ENCODE measurements around the gene LALBA. TPM values are rescaled to one million over a fixed set of nuclear protein-coding genes. Genes with fewer than 3 reads are reported as not detected.

The LALBA gene
- total and polyA plus RNA-seq, 2 of the 8 experiments (the other 6 are each of a cell fraction or from before 2014, with no cell fraction given), result not detected

DNA sequence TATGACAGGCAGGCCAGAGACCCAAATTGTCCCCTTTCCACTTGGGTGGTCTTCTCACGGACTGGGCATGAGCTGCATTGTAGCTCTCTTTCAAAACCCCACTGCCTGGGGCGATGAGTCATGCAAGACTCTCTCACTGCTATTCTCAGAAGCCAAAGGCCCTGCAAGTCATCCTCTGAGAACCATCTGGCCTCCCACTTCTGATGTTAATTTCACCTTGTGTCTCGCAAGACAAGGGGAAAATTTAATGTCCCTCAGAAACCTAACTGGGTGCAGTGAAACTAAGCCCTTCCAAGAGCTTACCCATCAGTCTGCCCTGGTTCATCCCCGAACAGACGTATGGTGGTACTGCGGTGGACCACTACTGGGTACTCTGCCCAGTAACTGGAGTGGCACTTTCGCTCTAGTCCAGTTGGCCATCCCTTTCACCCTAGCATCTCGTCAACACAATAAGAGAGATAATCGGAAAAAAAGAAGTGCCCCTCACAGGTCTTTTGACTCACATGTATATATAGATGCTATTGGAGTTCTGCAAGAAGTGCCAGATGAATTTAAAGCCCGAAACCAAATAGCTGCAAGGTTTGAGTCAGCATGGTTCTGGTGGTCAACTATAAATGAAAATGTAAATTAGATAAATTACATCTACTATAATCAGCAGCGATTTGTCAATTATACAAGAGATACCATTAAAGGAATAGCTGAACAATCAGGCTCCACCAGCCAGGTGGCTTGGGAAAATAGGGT lies 31.3 kb upstream of the LALBA start:
- H3K27ac ChIP-seq (ENCODE audit: low read depth, low read length), result peak overlapping the region; percentile 73
- H3K4me1 ChIP-seq (replicated peaks in 1 of 4; ENCODE audit: control insufficient read depth in 3 of 4, insufficient read depth in 4 of 4, low read length in 3 of 4), result peaks cover 0 to 10% (median 3%) of the 10 kb centered on the region in 4 experiments; a peak in 3 of 7 replicates
- H2BK15ac ChIP-seq (ENCODE audit: low read length), result no peak overlapping the region
- H2BK12ac ChIP-seq (ENCODE audit: low read depth, low read length), result peak overlapping the region; percentile 97
- H4K5ac ChIP-seq (ENCODE audit: insufficient read length, low read depth, low read length), result no peak overlapping the region
- no peak overlapping the region for H3K4me3 ChIP-seq (ENCODE audit: extremely low read depth in 1 of 4, insufficient read depth in 2 of 4, low read depth in 3 of 4, low read length in 4 of 4)
- H2BK5ac ChIP-seq (ENCODE audit: low read depth, low read length), result peak overlapping the region; percentile 96
- peak overlapping the region; percentile 14 to 39; a peak in 1 of 4 replicates for H3K4me2 ChIP-seq (ENCODE audit: insufficient read depth in 1 of 2, low read depth in 2 of 2, low read length in 2 of 2)
- H3K23me2 ChIP-seq (ENCODE audit: low read depth, low read length), result no peaks in the 10 kb centered on the region
- H4K91ac ChIP-seq (replicated peaks; ENCODE audit: insufficient read length, low read length), result peak overlapping the region; percentile 83
- H3K14ac ChIP-seq (ENCODE audit: insufficient read length), result no peak overlapping the region
- DNase-seq (ENCODE audit: low read depth in 1 of 2, low spot score in 2 of 2) (peak; percentile 49 to 61), FAIRE-seq (peak; percentile 79)
- H3K56ac ChIP-seq (replicated peaks; ENCODE audit: insufficient read length, low read depth, low read length), result no peak overlapping the region
- H3K27me3 ChIP-seq (replicated peaks in 1 of 4; ENCODE audit: control insufficient read depth in 3 of 4, extremely low read depth in 1 of 4, insufficient read depth in 3 of 4, low read length in 3 of 4), result no peaks in the 10 kb centered on the region
- peaks cover 0 to 6% (median 0%) of the 10 kb centered on the region in 4 experiments; a peak in 1 of 8 replicates for H3K36me3 ChIP-seq (ENCODE audit: control insufficient read depth in 2 of 4, insufficient read depth in 4 of 4, low read length in 3 of 4)
- peak overlapping the region; percentile 48; the same call in 1 of the 2 replicates for H2AFZ ChIP-seq (ENCODE audit: low read length)
- ChIA-PET CTCF (ENCODE audit: partially characterized antibody) (interaction anchor here (0.7 to 4.3 kb wide), 3 partner anchors 8 to 58 kb away, joined by 3 to 20 read pairs (median 8); no protein-coding TSS in a partner anchor), POLR2A (ENCODE audit: partially characterized antibody) (interaction anchor here (1.2 kb wide), 1 partner anchor 71 kb away, joined by 3 read pairs; no protein-coding TSS in a partner anchor)
- H3K23ac ChIP-seq (ENCODE audit: insufficient read length), result no peak overlapping the region
- peaks cover 12 to 16% of the 10 kb centered on the region in 2 experiments for H3K9me3 ChIP-seq (ENCODE audit: insufficient read depth in 2 of 2, low read depth in 1 of 2, low read length in 1 of 2)
- H3K79me2 ChIP-seq (ENCODE audit: control insufficient read depth in 1 of 2, insufficient read depth in 2 of 2, low read length in 2 of 2), result no peaks in the 10 kb centered on the region
- peak overlapping the region; percentile 54; the same call in 1 of the 2 replicates for H3K18ac ChIP-seq (ENCODE audit: extremely low read depth, low read length)
- peak overlapping the region; percentile 94; the same call in 1 of the 2 replicates for H2BK20ac ChIP-seq (ENCODE audit: low read length)
- 72% methylated on average over 11 of the region's 11 CpGs; no CpG with 5 or more reads in 1 of the 2 experiments for WGBS, 2 experiments (ENCODE audit: extremely low coverage in 1 of 2, insufficient coverage in 1 of 2, insufficient read length in 1 of 2, insufficient replicate concordance in 2 of 2, low coverage in 1 of 2, low lambda C conversion rate in 2 of 2, missing lambda C conversion rate in 1 of 2)
- peak overlapping the region; percentile 97; the same call in 1 of the 2 replicates for H2AK5ac ChIP-seq (ENCODE audit: low read depth, low read length)
- H3K9ac ChIP-seq (replicated peaks in 1 of 4; ENCODE audit: extremely low read depth in 1 of 4, low read depth in 3 of 4, low read length in 3 of 4), result no peak overlapping the region
- no peaks in the 10 kb centered on the region for H4K20me1 ChIP-seq (replicated peaks in 1 of 2; ENCODE audit: control insufficient read depth in 1 of 2, insufficient read depth in 2 of 2, low read length in 2 of 2)
- H2BK120ac ChIP-seq (replicated peaks; ENCODE audit: low read depth, low read length), result peak overlapping the region; percentile 92
- H4K8ac ChIP-seq (ENCODE audit: extremely low read depth, insufficient read depth, low read length), result no peak overlapping the region
- H3K79me1 ChIP-seq (ENCODE audit: low read depth, low read length), result no peaks in the 10 kb centered on the region
- H3K4ac ChIP-seq (replicated peaks; ENCODE audit: insufficient read length, low read depth, low read length), result no peak overlapping the region

Data from H1 (cell line).